Measurements from ENCODE around the gene PRKAG2. TPM values are rescaled to one million over a fixed set of nuclear protein-coding genes. Genes with fewer than 3 reads are reported as not detected.

The PRKAG2 gene
- total and polyA plus RNA-seq, 2 of the 8 experiments (the other 6 are each of a cell fraction or from before 2014, with no cell fraction given): 7.5 to 18.1 TPM

GRCh38 chr7:151688236-151688780, 188.6 kb downstream of the PRKAG2 start:
- H3K36me3 ChIP-seq (ENCODE audit: control insufficient read depth in 2 of 4, insufficient read depth in 4 of 4, low read length in 3 of 4): no peaks in the 10 kb centered on the region
- H3K79me2 ChIP-seq (ENCODE audit: control insufficient read depth in 1 of 2, insufficient read depth in 2 of 2, low read length in 2 of 2): no peaks in the 10 kb centered on the region
- FAIRE-seq: no peak
- H3K9me3 ChIP-seq (ENCODE audit: insufficient read depth in 2 of 2, low read depth in 1 of 2, low read length in 1 of 2): no peaks in the 10 kb centered on the region
- H4K8ac ChIP-seq (ENCODE audit: extremely low read depth, insufficient read depth, low read length): no peak overlapping the region; the same call in 1 of the 2 replicates
- POLR2A ChIA-PET (ENCODE audit: partially characterized antibody): no interaction called here
- CTCF ChIA-PET (ENCODE audit: partially characterized antibody): interaction anchor here (1.1 to 2.5 kb wide), 6 partner anchors 9 to 71 kb away, joined by 3 to 10 read pairs (median 6); no protein-coding TSS in a partner anchor
- peaks cover 0 to 16% (median 4%) of the 10 kb centered on the region in 4 experiments; a peak in 2 of 7 replicates for H3K4me1 ChIP-seq (replicated peaks in 1 of 4; ENCODE audit: control insufficient read depth in 3 of 4, insufficient read depth in 4 of 4, low read length in 3 of 4)
- H3K4me3 ChIP-seq (ENCODE audit: extremely low read depth in 1 of 4, insufficient read depth in 2 of 4, low read depth in 3 of 4, low read length in 4 of 4): no peak overlapping the region
- no peaks in the 10 kb centered on the region for H3K79me1 ChIP-seq (ENCODE audit: low read depth, low read length)
- no peaks in the 10 kb centered on the region for H3K23me2 ChIP-seq (ENCODE audit: low read depth, low read length)
- peak overlapping the region; percentile 96 for H2AK5ac ChIP-seq (ENCODE audit: low read depth, low read length)
- H4K91ac ChIP-seq (replicated peaks; ENCODE audit: insufficient read length, low read length): peak overlapping the region; percentile 95
- no peak overlapping the region for H3K9ac ChIP-seq (replicated peaks in 1 of 4; ENCODE audit: extremely low read depth in 1 of 4, low read depth in 3 of 4, low read length in 3 of 4)
- no peak overlapping the region for H3K56ac ChIP-seq (replicated peaks; ENCODE audit: insufficient read length, low read depth, low read length)
- H3K18ac ChIP-seq (ENCODE audit: extremely low read depth, low read length): peak overlapping the region; percentile 82
- peak overlapping the region; percentile 50; the same call in 1 of the 2 replicates for H2BK5ac ChIP-seq (ENCODE audit: low read depth, low read length)
- peak overlapping the region; percentile 75 for H3K4ac ChIP-seq (replicated peaks; ENCODE audit: insufficient read length, low read depth, low read length)
- 0 out of 2 replicates have a peak overlapping the region, but pooled peaks have one; percentile 1 for H2AFZ ChIP-seq (ENCODE audit: low read length)
- no peak overlapping the region for H2BK15ac ChIP-seq (ENCODE audit: low read length)
- no peak overlapping the region for H3K23ac ChIP-seq (ENCODE audit: insufficient read length)
- H3K14ac ChIP-seq (ENCODE audit: insufficient read length): no peak overlapping the region
- H3K27ac ChIP-seq (ENCODE audit: low read depth, low read length): no peak overlapping the region
- no peaks in the 10 kb centered on the region for H4K20me1 ChIP-seq (replicated peaks in 1 of 2; ENCODE audit: control insufficient read depth in 1 of 2, insufficient read depth in 2 of 2, low read length in 2 of 2)
- no peak overlapping the region for H4K5ac ChIP-seq (ENCODE audit: insufficient read length, low read depth, low read length)
- no peak for DNase-seq (ENCODE audit: low read depth in 1 of 2, low spot score in 2 of 2)
- 86% methylated on average over 19 of the region's 19 CpGs; no CpG with 5 or more reads in 1 of the 2 experiments for WGBS, 2 experiments (ENCODE audit: extremely low coverage in 1 of 2, insufficient coverage in 1 of 2, insufficient read length in 1 of 2, insufficient replicate concordance in 2 of 2, low coverage in 1 of 2, low lambda C conversion rate in 2 of 2, missing lambda C conversion rate in 1 of 2)
- H3K27me3 ChIP-seq (replicated peaks in 1 of 4; ENCODE audit: control insufficient read depth in 3 of 4, extremely low read depth in 1 of 4, insufficient read depth in 3 of 4, low read length in 3 of 4): peaks cover 0 to 3% (median 0%) of the 10 kb centered on the region in 4 experiments; a peak in 1 of 7 replicates
- H2BK120ac ChIP-seq (replicated peaks; ENCODE audit: low read depth, low read length): peak overlapping the region; percentile 82
- H2BK12ac ChIP-seq (ENCODE audit: low read depth, low read length): peak overlapping the region; percentile 90
- peak overlapping the region; percentile 96 for H2BK20ac ChIP-seq (ENCODE audit: low read length)
- H3K4me2 ChIP-seq (ENCODE audit: insufficient read depth in 1 of 2, low read depth in 2 of 2, low read length in 2 of 2): 0 out of 4 replicates have a peak overlapping the region, but pooled peaks of 1 of the 2 experiments have one; percentile 32
- TF ChIP-seq, protein P1, sequence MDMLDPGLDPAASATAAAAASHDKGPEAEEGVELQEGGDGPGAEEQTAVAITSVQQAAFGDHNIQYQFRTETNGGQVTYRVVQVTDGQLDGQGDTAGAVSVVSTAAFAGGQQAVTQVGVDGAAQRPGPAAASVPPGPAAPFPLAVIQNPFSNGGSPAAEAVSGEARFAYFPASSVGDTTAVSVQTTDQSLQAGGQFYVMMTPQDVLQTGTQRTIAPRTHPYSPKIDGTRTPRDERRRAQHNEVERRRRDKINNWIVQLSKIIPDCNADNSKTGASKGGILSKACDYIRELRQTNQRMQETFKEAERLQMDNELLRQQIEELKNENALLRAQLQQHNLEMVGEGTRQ (IDR thresholded peaks at IDR 0.05; ENCODE audit: low read length): no peak
- TF ChIP-seq POLR2AphosphoS5 (IDR thresholded peaks at IDR 0.05; ENCODE audit: low read depth, low read length) (no peak), CHD2 (IDR thresholded peaks at IDR 0.05; ENCODE audit: low read length) (no peak), RAD21 (IDR thresholded peaks at IDR 0.05 in 1 of 2, conservative IDR thresholded peaks at IDR 0.05 in 1 of 2; ENCODE audit: low read depth in 2 of 2, low read length in 2 of 2) (no peak), TEAD4 (IDR thresholded peaks at IDR 0.05; ENCODE audit: low read depth, low read length) (no peak), KDM5A (IDR thresholded peaks at IDR 0.05; ENCODE audit: low read length) (no peak), HDAC6 (IDR thresholded peaks at IDR 0.05; ENCODE audit: low read depth, low read length) (no peak), ATF2 (IDR thresholded peaks at IDR 0.05; ENCODE audit: low read length) (no peak), SIN3A (conservative IDR thresholded peaks at IDR 0.05 in 1 of 2, IDR thresholded peaks at IDR 0.05 in 1 of 2; ENCODE audit: low read depth in 1 of 2, low read length in 2 of 2) (no peak), TCF12 (IDR thresholded peaks at IDR 0.05; ENCODE audit: low read depth, low read length) (no peak)

Data from H1 (cell line).